ENCODE data around the gene POU5F2.

POU5F2 gene

GRCh38 chr5:93715761-93716160 is 25.6 kb downstream of the POU5F2 start:
- DNase-seq = no peak

GRCh38 chr5:93715327-93715726 is 26.1 kb downstream of the POU5F2 start:
- peak; percentile 15 for DNase-seq

- no peak for DNase-seq
Observed at GRCh38 chr5:93708442-93708841, 33.0 kb downstream of the POU5F2 start.

- no peak for DNase-seq
Observed at GRCh38 chr5:93705896-93706295, 35.5 kb downstream of the POU5F2 start.

- no peak for DNase-seq
Observed at GRCh38 chr5:93704996-93705395, 36.4 kb downstream of the POU5F2 start.

GRCh38 chr5:93691997-93692396 is 49.4 kb downstream of the POU5F2 start:
- DNase-seq = no peak
